Loucy (cell line): ENCODE measurements around the gene GLI1.

Experiments used
- H2AFZ ChIP-seq: fragments of 200-600 bp; sonication (generic); 2 replicates; pipeline ENCODE4 v1.6.0; 2016; ENCODE audit warnings: antibody characterized with exemption, mild to moderate bottlenecking, low read length, moderate library complexity
- H3F3A ChIP-seq: fragments of 200-600 bp; 2 replicates; pipeline ENCODE4 v1.6.0; 2016; ENCODE audit warnings: antibody characterized with exemption, low read depth, mild to moderate bottlenecking
- H3K27me3 ChIP-seq: fragments of 200-600 bp; sonication (generic); 2 replicates; pipeline ENCODE4 v1.6.1; 2014; ENCODE audit warnings: low read length, mild to moderate bottlenecking; ENCODE audit not compliant: insufficient read depth, poor library complexity, severe bottlenecking
- H3K36me3 ChIP-seq: fragments of 200-600 bp; sonication (generic); 2 replicates; pipeline ENCODE4 v1.6.1; 2016; ENCODE audit warnings: low read length; ENCODE audit not compliant: insufficient read depth
- H3K4me1 ChIP-seq: fragments of 200-600 bp; sonication (generic); 2 replicates; pipeline ENCODE4 v1.5.1; 2014; ENCODE audit warnings: low read length, mild to moderate bottlenecking; ENCODE audit not compliant: insufficient read depth, poor library complexity, severe bottlenecking
- H3K4me2 ChIP-seq: fragments of 200-600 bp; sonication (generic); 2 replicates; pipeline ENCODE4 v1.6.0; 2014; ENCODE audit warnings: antibody characterized with exemption, low read length, low read depth, mild to moderate bottlenecking; ENCODE audit not compliant: poor library complexity, severe bottlenecking
- H3K4me3 ChIP-seq: fragments of 200-600 bp; sonication (generic); 2 replicates; pipeline ENCODE4 v1.5.1; 2014; ENCODE audit warnings: low read length, mild to moderate bottlenecking, mixed read lengths; ENCODE audit not compliant: poor library complexity, severe bottlenecking
- H3K79me2 ChIP-seq: fragments of 200-600 bp; sonication (generic); 2 replicates; pipeline ENCODE4 v1.6.1; 2014; ENCODE audit warnings: low read length; ENCODE audit not compliant: insufficient read depth
- H3K9ac ChIP-seq: fragments of 200-600 bp; sonication (generic); 2 replicates; pipeline ENCODE4 v1.6.0; 2014; ENCODE audit warnings: mild to moderate bottlenecking, low read depth, low read length, moderate library complexity; ENCODE audit not compliant: poor library complexity, severe bottlenecking
- H3K9me2 ChIP-seq: fragments of 200-600 bp; sonication (generic); replicated peaks from 2 replicates; pipeline ENCODE4 v1.6.1; 2016; ENCODE audit warnings: low read depth, low read length, mixed read lengths
- H3K9me3 ChIP-seq: fragments of 200-600 bp; sonication (generic); 2 replicates; pipeline ENCODE4 v1.6.1; 2014; ENCODE audit warnings: mild to moderate bottlenecking, antibody characterized with exemption, low read length, low read depth; ENCODE audit not compliant: insufficient read depth
- H4K20me1 ChIP-seq: fragments of 200-600 bp; sonication (generic); 2 replicates; pipeline ENCODE4 v1.6.0; 2014; ENCODE audit warnings: antibody characterized with exemption, low read length, mild to moderate bottlenecking; ENCODE audit not compliant: insufficient read depth, poor library complexity, severe bottlenecking
- EZH2phosphoT487 ChIP-seq: fragments of 200-600 bp; IDR thresholded peaks from 2 replicates; pipeline ENCODE4 v1.6.1; 2018; ENCODE audit warnings: antibody characterized with exemption, mild to moderate bottlenecking, moderate library complexity, borderline replicate concordance
- TF ChIP-seq, protein P1 (sequence below): fragments of 200-600 bp; sonication (generic); conservative IDR thresholded peaks from 2 replicates; pipeline ENCODE4 v1.5.1; 2014; ENCODE audit warnings: mild to moderate bottlenecking, antibody characterized with exemption, low read length

Gene GLI1

DNA sequence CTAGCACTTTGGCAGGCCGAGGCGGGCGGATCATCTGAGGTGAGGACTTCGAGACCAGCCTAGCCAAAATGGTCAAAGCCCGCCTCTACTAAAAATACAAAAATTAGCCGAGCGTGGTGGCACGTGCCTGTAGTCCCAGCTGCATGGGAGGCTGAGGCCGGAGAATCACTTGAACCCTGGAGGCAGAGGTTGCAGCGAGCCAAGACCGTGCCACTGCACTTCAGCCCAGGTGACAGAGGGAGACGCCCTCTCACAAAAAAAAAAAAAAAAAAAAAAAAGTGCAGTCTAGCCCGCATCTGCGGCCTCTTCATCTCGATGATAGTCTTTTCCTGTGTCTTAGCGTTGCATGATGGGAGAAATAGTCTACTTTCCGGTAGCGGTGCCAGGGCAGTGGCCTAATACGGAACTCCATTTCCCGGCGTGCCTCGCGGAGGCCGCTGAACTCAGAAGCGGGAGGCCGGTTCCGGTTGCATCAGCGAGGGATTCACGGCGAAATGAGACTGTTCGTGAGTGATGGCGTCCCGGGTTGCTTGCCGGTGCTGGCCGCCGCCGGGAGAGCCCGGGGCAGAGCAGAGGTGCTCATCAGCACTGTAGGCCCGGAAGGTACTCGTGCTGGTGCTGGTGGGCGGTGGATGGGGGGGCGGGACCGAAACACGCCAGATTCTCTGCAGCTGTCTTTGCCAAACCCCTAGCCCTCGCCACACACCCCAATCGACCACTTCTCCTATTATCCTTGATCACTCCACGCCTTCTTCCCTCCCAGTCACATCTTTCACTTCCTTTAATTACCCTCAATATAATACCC, 28.2 kb downstream of the GLI1 start, which contains the start of gene MARS1:
Gene MARS1, plus strand, starts transcription at position 472 of the 805 bp plus-strand sequence. Its CDS starts 23 bp downstream, at position 495.
- H3K4me3 ChIP-seq, result peak within 1 kb of the TSS; percentile 90
- no peaks in the 10 kb centered on the region for H3K27me3 ChIP-seq
- no peaks in the 10 kb centered on the region for H3K9me3 ChIP-seq
- no peaks in the 10 kb centered on the region for H3F3A ChIP-seq
- peaks cover 32% of the 10 kb centered on the region for H3K79me2 ChIP-seq
- peaks cover 19% of the 10 kb centered on the region for H3K4me1 ChIP-seq
- peaks cover 26% of the 10 kb centered on the region for H4K20me1 ChIP-seq
- H3K36me3 ChIP-seq, result peaks cover 19% of the 10 kb centered on the region; the same call in 1 of the 2 replicates
- peak within 1 kb of the TSS; percentile 71 for H2AFZ ChIP-seq
- TF ChIP-seq, protein P1, sequence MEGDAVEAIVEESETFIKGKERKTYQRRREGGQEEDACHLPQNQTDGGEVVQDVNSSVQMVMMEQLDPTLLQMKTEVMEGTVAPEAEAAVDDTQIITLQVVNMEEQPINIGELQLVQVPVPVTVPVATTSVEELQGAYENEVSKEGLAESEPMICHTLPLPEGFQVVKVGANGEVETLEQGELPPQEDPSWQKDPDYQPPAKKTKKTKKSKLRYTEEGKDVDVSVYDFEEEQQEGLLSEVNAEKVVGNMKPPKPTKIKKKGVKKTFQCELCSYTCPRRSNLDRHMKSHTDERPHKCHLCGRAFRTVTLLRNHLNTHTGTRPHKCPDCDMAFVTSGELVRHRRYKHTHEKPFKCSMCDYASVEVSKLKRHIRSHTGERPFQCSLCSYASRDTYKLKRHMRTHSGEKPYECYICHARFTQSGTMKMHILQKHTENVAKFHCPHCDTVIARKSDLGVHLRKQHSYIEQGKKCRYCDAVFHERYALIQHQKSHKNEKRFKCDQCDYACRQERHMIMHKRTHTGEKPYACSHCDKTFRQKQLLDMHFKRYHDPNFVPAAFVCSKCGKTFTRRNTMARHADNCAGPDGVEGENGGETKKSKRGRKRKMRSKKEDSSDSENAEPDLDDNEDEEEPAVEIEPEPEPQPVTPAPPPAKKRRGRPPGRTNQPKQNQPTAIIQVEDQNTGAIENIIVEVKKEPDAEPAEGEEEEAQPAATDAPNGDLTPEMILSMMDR, result peak; percentile 61
- TF ChIP-seq EZH2phosphoT487, result no peak
- peak within 1 kb of the TSS; percentile 97 for H3K9ac ChIP-seq
- no peaks in the 10 kb centered on the region for H3K9me2 ChIP-seq
- H3K4me2 ChIP-seq, result peak within 1 kb of the TSS; percentile 91

DNA sequence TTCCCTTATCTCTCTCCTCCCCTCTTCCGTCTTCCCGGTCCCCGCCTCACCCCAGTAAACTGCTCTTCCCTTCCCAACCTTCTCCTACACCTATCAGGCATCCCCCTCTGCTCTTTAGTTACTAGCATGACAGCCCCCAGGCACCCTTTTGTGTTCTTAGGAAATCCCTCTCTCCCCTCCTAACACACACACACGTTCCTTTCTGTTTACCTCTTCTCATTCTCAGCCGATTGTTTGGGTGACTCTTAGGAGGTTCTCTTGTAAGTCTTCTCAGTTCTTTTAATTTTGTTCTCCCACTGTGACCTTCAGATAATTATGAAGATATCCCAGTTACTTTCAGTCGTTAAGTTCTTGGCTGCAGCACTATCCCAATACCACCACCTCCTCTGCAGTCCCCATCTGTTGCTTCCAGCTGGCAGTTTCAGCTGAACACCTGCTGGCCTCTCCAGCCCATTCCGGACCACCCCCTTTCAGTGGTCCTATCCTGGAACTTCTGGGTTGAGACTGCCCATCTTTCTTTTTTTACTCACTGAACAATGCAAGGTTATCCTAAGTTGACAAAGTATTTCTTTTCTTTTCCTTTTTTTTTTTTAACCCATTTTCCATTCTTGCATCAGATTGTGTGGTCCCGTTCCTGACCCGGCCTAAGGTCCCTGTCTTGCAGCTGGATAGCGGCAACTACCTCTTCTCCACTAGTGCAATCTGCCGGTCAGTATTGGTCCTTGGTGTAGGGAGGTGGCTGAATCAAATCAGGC, 29.0 kb downstream of the GLI1 start:
- Histone ChIP-seq H3K9me2 (no peaks in the 10 kb centered on the region), H2AFZ (no peak overlapping the region), H3K79me2 (peaks cover 32% of the 10 kb centered on the region), H3K27me3 (no peaks in the 10 kb centered on the region), H3F3A (no peaks in the 10 kb centered on the region), H3K36me3 (peaks cover 22% of the 10 kb centered on the region; the same call in 1 of the 2 replicates), H4K20me1 (peaks cover 29% of the 10 kb centered on the region), H3K9ac (peak overlapping the region; percentile 97), H3K4me1 (peaks cover 19% of the 10 kb centered on the region), H3K4me3 (peak overlapping the region; percentile 90), H3K4me2 (peak overlapping the region; percentile 91), H3K9me3 (no peaks in the 10 kb centered on the region)
- TF ChIP-seq, protein P1, result no peak
- TF ChIP-seq EZH2phosphoT487, result no peak

DNA sequence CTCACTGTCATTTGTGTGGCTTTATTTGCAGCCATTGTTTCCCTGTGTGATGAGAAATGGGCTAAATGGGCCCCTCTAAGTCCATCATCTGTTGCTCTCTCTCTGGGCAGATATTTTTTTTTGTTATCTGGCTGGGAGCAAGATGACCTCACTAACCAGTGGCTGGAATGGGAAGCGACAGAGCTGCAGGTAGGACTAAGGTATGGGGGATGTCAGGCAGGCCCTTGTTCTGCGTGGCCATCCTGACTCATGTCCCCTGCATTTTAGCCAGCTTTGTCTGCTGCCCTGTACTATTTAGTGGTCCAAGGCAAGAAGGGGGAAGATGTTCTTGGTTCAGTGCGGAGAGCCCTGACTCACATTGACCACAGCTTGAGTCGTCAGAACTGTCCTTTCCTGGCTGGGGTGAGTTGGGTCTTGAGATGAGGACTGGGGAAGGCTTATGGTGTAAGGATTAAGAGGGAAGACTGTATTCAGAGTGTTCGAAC, 29.6 kb downstream of the GLI1 start:
- H3K27me3 ChIP-seq, result no peaks in the 10 kb centered on the region

More for the DNA sequence above, 29.6 kb downstream of the GLI1 start:
- H3K9me2 ChIP-seq, result no peaks in the 10 kb centered on the region
- H2AFZ ChIP-seq, result no peak overlapping the region
- H3K9ac ChIP-seq, result peak overlapping the region; percentile 97
- peaks cover 19% of the 10 kb centered on the region for H3K4me1 ChIP-seq
- H3F3A ChIP-seq, result no peaks in the 10 kb centered on the region
- H4K20me1 ChIP-seq, result peaks cover 29% of the 10 kb centered on the region
- H3K79me2 ChIP-seq, result peaks cover 32% of the 10 kb centered on the region
- H3K4me3 ChIP-seq, result peak overlapping the region; percentile 90
- no peaks in the 10 kb centered on the region for H3K9me3 ChIP-seq
- no peak for TF ChIP-seq EZH2phosphoT487
- TF ChIP-seq, protein P1, result no peak
- H3K4me2 ChIP-seq, result peak overlapping the region; percentile 91
- peaks cover 22% of the 10 kb centered on the region; the same call in 1 of the 2 replicates for H3K36me3 ChIP-seq
